ENCODE data around the gene SYT7.
"Not testable (repeated sequence)": the region's sequence is repeated elsewhere in the genome, so short reads cannot be mapped to it uniquely, and the experiment has no call there.

SYT7 gene

DNA sequence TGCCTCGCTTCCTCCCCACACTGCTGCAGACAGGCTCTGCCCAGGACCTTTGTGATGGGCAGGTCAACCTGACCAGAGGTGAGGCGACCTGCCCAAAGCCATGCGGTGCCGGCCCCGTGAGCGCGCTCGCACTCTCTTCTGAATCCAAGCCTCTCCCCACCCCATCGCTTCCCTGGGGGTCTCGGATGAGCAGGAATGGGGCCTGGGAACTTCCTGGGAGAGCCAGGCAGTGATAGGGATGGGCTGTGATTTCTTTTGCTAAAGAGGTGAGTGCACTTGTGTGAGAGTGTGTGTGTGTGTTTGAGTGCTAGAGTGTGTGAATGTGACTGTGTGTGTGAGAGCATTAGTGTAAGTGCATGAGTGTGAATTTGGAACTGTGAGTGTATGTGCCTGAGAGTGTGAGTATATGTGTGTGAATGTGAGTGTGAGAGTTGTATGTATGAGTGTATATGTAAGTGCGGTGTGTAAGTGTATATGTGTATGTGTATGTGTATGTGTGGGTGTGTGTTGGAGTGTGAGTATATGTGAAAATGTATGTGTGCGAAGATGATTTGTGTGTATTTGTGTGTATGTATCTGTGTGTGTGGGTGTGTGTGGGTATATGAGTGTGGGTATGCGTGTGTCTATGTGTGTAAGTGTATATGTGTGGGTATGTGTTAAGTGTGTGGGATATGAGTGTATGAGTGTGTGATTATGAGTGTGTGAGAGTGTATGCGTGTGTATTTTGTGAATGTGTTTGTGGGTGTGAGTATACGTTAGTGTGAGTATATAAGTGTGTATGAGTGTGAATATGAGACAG is 84.1 kb downstream of the SYT7 start:
- DNase-seq (ENCODE audit: low read depth in 2 of 2): no peak

DNA sequence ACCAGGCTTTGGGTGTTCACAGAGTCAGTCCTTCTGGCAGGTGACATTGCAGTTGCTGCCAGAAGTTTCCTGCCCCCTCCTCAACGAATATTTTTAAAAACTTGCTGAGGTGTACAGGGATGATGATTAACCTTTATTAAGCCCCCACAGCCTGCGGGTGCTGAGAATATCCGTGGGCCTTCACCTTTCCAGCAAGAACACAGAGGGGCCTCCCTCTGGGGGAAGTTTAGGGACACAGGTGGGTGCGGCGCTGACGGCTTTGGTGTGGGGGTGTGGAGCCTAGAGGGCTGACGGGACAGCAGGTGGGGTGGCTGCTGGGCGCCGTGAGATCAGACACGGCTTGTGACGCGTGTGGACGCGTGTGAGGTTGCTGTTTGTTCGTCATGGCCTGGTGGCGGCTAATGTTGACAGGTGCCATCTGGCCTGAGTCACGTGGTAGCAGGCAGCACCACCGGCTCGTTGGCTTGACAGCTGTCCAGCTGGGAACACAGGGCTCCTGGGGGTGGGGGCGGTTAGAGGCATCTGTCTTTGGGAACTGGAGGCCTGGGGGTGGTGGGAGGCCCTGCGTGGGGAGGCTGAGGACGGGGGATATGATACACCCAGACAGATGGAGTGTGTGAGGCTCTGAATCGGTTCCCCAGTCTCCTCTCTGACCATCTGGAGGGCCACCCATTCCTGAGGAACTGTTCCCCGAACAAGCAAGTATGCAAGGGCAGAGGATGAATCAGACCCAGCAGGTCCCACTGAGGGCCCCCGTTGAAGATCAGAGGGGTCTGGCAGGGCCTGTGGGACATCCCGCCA is 84.9 kb downstream of the SYT7 start:
- DNase-seq (ENCODE audit: low read depth in 2 of 2): no peak

DNA sequence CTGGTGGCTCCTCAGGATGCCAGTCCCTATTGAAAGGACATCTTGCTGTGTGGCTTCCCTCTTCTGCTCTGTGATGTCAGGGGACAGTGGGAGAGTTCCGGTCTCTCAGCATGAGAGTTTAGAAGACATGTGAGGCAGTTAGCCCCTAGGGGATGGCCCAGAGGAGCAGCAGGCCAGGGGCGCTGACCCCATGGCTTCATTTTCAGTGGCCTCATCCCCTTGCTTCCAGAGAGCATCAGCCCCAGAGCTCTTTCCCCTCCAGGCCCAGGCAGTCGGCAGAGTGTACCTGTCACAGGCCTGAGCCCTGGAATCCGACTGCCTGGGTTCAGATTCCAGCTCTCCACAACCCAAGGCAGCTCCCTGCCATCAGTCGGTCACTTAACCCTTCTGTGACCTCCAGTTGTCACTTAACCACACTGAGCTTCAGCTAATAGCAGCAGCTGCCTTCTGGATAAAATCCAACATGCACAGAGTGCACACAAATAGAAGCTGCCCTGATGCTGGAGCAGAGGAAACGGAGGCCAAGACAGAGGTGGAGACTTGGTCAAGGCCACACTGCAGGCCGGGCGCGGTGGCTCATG is 86.4 kb downstream of the SYT7 start:
- no peak for DNase-seq (ENCODE audit: low read depth in 2 of 2)

DNA sequence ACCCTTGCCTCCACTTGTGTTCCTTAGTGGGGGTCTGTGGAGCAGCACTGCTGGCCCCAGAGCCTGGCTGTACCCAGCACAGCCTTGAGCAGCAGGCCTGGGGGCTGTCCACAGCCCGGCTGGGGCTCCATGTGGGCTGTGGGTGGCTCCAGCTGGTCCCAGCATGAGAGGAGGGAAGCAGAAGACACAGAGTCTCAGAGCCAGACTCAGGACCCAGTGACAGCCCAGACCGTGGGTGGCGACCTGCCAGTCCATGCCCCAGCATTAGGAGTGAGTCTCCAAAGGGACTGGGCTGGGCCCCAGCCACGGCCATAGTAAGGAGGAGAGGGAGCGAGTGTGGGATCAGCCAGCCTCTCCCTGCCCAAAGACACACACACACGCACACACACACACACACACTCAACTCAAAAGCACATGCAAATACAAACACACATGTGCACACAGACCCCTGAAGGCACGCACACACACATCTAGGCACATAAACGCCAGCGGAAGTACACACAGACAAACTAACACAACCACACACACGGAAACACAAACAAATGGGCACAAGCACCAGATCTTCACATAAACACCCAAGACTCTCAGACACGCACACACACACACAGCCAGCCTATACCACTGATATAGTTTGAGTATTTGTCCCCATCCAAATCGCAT is 89.0 kb downstream of the SYT7 start:
- no peak for DNase-seq (ENCODE audit: low read depth in 2 of 2)

GRCh38 chr11:61489833-61490721 is 90.8 kb downstream of the SYT7 start:
- DNase-seq (ENCODE audit: low read depth in 2 of 2): no peak

DNA sequence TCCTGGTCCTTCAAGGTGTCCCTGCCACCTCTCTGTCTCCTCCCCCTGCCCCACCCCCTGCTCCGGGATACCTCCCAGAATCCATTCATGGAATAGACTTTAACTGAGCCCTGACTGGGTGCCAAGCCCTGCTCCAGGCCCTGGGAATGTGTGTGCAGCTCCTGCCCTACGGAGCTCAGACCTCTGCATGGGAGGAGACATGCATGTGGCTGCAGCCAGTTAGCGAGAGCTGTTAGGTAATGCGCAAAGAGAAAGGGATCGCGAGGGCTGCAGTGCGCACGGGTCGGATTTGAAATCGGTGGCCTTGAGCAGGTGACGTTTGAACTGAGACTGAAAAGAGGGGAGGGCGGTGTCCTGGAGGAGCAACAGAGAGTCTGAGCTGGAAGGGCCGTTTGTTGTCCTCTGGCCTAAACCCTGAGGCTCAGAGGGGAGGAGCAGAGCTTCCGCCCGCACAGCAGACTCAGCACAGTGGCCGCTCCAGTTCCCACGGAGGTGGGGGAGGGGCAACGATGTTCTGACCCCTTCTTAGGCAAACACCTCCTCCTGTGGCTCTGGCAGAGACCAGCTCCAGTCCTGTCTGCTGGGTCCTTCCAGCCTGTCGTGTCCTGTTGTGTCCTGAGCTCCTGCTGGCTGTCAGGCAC is 92.1 kb downstream of the SYT7 start:
- no peak for DNase-seq (ENCODE audit: low read depth in 2 of 2)

DNA sequence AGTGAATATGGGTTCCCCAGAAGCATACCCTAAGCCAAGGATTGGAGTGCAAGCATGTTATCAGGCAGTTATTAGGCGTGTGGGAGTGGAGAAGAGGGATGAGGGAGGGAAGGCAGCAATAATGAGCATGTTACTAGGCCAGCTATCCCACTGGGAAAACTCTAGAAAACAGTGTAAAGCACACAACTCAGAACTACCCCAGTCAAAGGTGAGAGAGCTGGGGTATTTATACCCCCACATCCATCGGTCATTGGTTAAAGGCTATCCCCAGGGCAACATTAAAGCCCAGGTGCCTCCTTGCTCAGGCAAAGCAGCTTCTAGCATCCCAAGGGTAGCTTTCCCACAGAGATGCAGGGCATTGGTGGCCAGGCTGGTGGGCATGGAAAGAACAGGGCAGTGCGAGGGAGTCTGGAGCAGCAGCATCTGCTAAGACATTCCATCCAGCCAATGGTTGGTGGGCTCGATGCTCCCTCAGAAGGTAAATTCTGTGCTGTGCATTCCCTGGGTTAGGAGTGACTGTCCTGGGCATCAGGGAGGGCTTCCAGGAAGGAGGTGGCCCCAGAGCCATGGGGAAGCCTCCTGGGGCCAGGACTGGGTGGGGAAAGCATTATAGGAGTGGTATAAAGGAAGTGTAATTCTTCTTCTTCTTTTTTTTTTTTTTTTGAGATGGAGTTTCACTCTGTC is 93.4 kb downstream of the SYT7 start:
- no peak for DNase-seq (ENCODE audit: low read depth in 2 of 2)

- DNase-seq (ENCODE audit: low read depth in 2 of 2): no peak
Observed at GRCh38 chr11:61486779-61487178, 94.1 kb downstream of the SYT7 start.

- no peak for DNase-seq (ENCODE audit: low read depth in 2 of 2)
Observed at GRCh38 chr11:61486011-61486620, 94.8 kb downstream of the SYT7 start.

GRCh38 chr11:61485080-61485479 is 95.8 kb downstream of the SYT7 start:
- no peak for DNase-seq (ENCODE audit: low read depth in 2 of 2)

GRCh38 chr11:61484541-61484940 is 96.3 kb downstream of the SYT7 start:
- DNase-seq (ENCODE audit: low read depth in 2 of 2): no peak

GRCh38 chr11:61482513-61482912 is 98.4 kb downstream of the SYT7 start:
- DNase-seq (ENCODE audit: low read depth in 2 of 2): peak; percentile 8 to 45

DNA sequence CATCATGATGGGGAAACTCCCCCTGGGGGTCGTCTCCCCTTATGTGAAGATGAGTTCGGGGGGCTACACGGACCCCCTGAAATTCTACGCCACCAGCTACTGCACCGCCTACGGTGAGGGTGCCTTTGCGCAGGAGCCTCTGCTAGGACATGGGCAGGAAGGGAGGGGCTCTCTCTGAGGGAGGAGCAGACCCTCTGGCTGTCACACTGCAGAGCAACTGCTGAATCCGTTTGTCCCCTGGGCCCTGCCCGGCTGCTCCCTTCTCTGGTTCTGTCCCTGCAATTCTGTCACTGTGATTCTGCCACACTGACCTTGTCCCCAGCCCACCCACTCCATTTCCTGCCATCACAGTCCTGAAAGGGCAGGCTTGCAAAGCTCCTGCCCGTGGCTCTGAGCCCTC is 99.1 kb downstream of the SYT7 start:
- DNase-seq (ENCODE audit: low read depth in 2 of 2): no peak

- DNase-seq (ENCODE audit: low read depth in 2 of 2): no peak
Observed at GRCh38 chr11:61480994-61481335, 99.9 kb downstream of the SYT7 start.

- no peak for DNase-seq (ENCODE audit: low read depth in 2 of 2)
Observed at GRCh38 chr11:61480261-61480993, 100.4 kb downstream of the SYT7 start.

DNA sequence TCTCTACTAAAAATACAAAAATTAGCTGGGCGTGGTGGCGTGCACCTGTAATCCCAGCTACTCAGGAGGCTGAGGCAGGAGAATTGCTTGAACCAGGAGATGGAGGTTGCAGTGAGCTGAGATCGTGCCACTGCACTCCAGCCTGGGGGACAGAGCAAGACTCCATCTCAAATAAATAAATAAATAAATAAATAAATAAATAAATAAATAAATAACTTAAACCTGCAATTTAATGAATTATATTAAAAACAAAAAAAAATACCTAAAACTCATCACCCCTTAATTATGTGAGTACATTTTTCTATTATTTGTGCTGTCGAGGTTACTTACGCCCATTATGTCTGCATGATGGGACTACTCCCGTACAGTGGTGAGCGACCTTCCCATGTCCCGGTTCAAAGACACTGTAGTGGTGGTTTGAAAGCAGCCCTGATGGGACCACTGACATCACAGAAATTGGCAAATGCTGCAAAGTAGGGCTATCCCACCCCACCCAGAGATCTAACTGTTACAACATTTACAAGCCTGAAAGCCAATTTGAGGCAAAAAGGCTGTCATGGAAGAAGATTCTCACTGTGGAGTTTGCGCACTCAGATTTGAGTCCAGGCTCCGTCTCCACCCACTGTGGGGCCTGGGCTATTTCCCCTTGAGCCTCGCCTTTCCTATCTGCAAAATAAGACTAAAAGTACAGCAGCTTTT is 101.4 kb downstream of the SYT7 start:
- not testable (repeated sequence) for DNase-seq (ENCODE audit: low read depth in 2 of 2)

- DNase-seq (ENCODE audit: low read depth in 2 of 2): peak; percentile 28 to 45
Observed at GRCh38 chr11:61477727-61478148, 103.1 kb downstream of the SYT7 start.

DNA sequence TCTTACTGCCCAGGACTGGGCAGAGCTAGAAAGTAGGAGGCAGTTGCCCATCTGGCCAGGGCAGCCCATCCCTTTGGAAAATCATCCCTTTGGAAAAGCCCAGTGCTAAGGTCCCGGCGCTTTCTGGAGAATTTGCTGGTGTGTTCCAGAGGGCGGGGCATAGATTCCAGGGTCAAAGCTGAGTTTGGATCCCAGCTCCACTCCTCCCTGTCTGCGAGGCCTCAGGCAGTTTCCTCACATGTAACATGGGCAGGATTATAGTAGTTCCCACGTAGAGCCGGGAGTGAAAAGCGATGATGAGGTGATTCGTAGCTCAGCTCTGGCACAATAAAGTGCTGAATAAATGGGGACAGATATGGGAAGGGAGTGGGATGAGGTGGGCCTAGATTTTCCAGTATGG is 103.8 kb downstream of the SYT7 start:
- DNase-seq (ENCODE audit: low read depth in 2 of 2): no peak
